H9 (cell line): Measurements from ENCODE around the gene CABYR. TPM values are rescaled to one million over a fixed set of nuclear protein-coding genes. Genes with fewer than 3 reads are reported as not detected.

Source experiments
- DNase-seq: peaks from one replicate; pipeline ENCODE4 v3.0.0-alpha.2; 2017
- H2AFZ ChIP-seq: one replicate; pipeline ENCODE4 v1.6.1; 2013; ENCODE audit warnings: mild to moderate bottlenecking, low read length, control low read depth, moderate library complexity
- H2AK5ac ChIP-seq: 2 replicates; pipeline ENCODE4 v1.6.1; 2013; ENCODE audit warnings: low read length, control low read depth, mixed read lengths; ENCODE audit not compliant: insufficient read length
- H2BK120ac ChIP-seq: one replicate; pipeline ENCODE4 v1.6.1; 2013; ENCODE audit warnings: low read depth, mild to moderate bottlenecking, low read length, control low read depth, inconsistent platforms; ENCODE audit not compliant: poor library complexity, severe bottlenecking
- H2BK12ac ChIP-seq: 2 replicates; pipeline ENCODE4 v1.6.1; 2013; ENCODE audit warnings: low read length, control low read depth, mixed read lengths, low read depth; ENCODE audit not compliant: insufficient read length
- H2BK15ac ChIP-seq: 2 replicates; pipeline ENCODE4 v1.6.1; 2013; ENCODE audit warnings: low read depth, low read length, control low read depth
- H2BK20ac ChIP-seq: one replicate; pipeline ENCODE4 v1.6.1; 2013; ENCODE audit warnings: low read depth, mild to moderate bottlenecking, low read length, control low read depth, inconsistent platforms; ENCODE audit not compliant: poor library complexity, severe bottlenecking
- H2BK5ac ChIP-seq: 2 replicates; pipeline ENCODE4 v1.6.1; 2013; ENCODE audit warnings: low read length, control low read depth, mixed read lengths; ENCODE audit not compliant: insufficient read length
- H3K14ac ChIP-seq: 2 replicates; pipeline ENCODE4 v1.6.1; 2013; ENCODE audit warnings: low read length, control low read depth; ENCODE audit not compliant: insufficient read depth
- H3K18ac ChIP-seq: 2 replicates; pipeline ENCODE4 v1.6.1; 2013; ENCODE audit warnings: low read depth, mild to moderate bottlenecking, mixed read lengths, low read length, control low read depth; ENCODE audit not compliant: insufficient read length
- H3K23ac ChIP-seq: 2 replicates; pipeline ENCODE4 v1.6.1; 2013; ENCODE audit warnings: low read length, control low read depth, mixed read lengths, low read depth; ENCODE audit not compliant: insufficient read length
- H3K23me2 ChIP-seq: 2 replicates; pipeline ENCODE4 v1.6.1; 2013; ENCODE audit warnings: low read depth, mild to moderate bottlenecking, mixed read lengths, low read length, control low read depth; ENCODE audit not compliant: insufficient read length, poor library complexity, severe bottlenecking
- H3K27ac ChIP-seq: 2 replicates; pipeline ENCODE4 v1.5.1; 2013; ENCODE audit warnings: low read length, control low read depth, mixed read lengths, low read depth; ENCODE audit not compliant: insufficient read length
- H3K27me3 ChIP-seq: 2 replicates; pipeline ENCODE4 v1.6.1; 2013; ENCODE audit warnings: low read length, control low read depth, inconsistent platforms; ENCODE audit not compliant: insufficient read depth
- H3K4ac ChIP-seq: 2 replicates; pipeline ENCODE4 v1.6.1; 2013; ENCODE audit warnings: low read depth, mild to moderate bottlenecking, control low read depth, inconsistent platforms, low read length, moderate library complexity
- H3K4me1 ChIP-seq: 2 replicates; pipeline ENCODE4 v1.6.1; 2013; ENCODE audit warnings: low read length, control low read depth, inconsistent platforms; ENCODE audit not compliant: insufficient read depth
- H3K4me2 ChIP-seq: 2 replicates; pipeline ENCODE4 v1.6.1; 2013; ENCODE audit warnings: low read length, control low read depth, mixed read lengths; ENCODE audit not compliant: insufficient read length, insufficient read depth
- H3K56ac ChIP-seq: 2 replicates; pipeline ENCODE4 v1.6.1; 2013; ENCODE audit warnings: low read depth, mild to moderate bottlenecking, mixed read lengths, low read length, control low read depth; ENCODE audit not compliant: insufficient read length
- H3K79me1 ChIP-seq: 2 replicates; pipeline ENCODE4 v1.6.1; 2013; ENCODE audit warnings: low read depth, mild to moderate bottlenecking, moderate library complexity, low read length, control low read depth, inconsistent platforms; ENCODE audit not compliant: insufficient read depth, poor library complexity, severe bottlenecking
- H3K79me2 ChIP-seq: 2 replicates; pipeline ENCODE4 v1.6.1; 2013; ENCODE audit warnings: low read length, control low read depth, inconsistent platforms; ENCODE audit not compliant: insufficient read depth
- H3K9ac ChIP-seq: 2 replicates; pipeline ENCODE4 v1.6.1; 2013; ENCODE audit warnings: low read length, control low read depth, mixed read lengths; ENCODE audit not compliant: insufficient read length; ENCODE audit errors: extremely low read depth
- H3K9me3 ChIP-seq: one replicate; pipeline ENCODE4 v1.6.1; 2013; ENCODE audit warnings: low read depth, low read length, inconsistent platforms; ENCODE audit not compliant: control insufficient read depth
- H3T11ph ChIP-seq: one replicate; pipeline ENCODE4 v1.6.1; 2013; ENCODE audit warnings: mild to moderate bottlenecking, low read length, control low read depth, inconsistent platforms
- H4K20me1 ChIP-seq: one replicate; pipeline ENCODE4 v1.6.1; 2013; ENCODE audit not compliant: control insufficient read depth, insufficient read length, insufficient read depth
- H4K5ac ChIP-seq: 2 replicates; pipeline ENCODE4 v1.6.1; 2013; ENCODE audit warnings: low read depth, mild to moderate bottlenecking, mixed read lengths, low read length, control low read depth; ENCODE audit not compliant: insufficient read length
- H4K8ac ChIP-seq: replicated peaks from 2 replicates; pipeline ENCODE4 v1.6.1; 2013; ENCODE audit warnings: low read length, control low read depth, mixed read lengths, low read depth; ENCODE audit not compliant: insufficient read length
- H4K91ac ChIP-seq: 2 replicates; pipeline ENCODE4 v1.6.1; 2013; ENCODE audit warnings: low read depth, mild to moderate bottlenecking, moderate library complexity, mixed read lengths, low read length, control low read depth; ENCODE audit not compliant: insufficient read length
- H3K27ac Mint-ChIP-seq, 3 experiments: 2 replicates in 2 of 3; 3 replicates in 1 of 3; pipeline ENCODE4 v1.8.0; 2020 to 2021; ENCODE audit warnings: mixed read lengths in 3 of 3, mild to moderate bottlenecking in 1 of 3, moderate library complexity in 1 of 3
- H3K27me3 Mint-ChIP-seq: 2 replicates; pipeline ENCODE4 v1.8.0; 2021; ENCODE audit warnings: low read depth, mild to moderate bottlenecking, moderate library complexity, mixed read lengths
- H3K36me3 Mint-ChIP-seq, 3 experiments: 2 replicates in 2 of 3; 3 replicates in 1 of 3; pipeline ENCODE4 v1.8.0; 2020 to 2021; ENCODE audit warnings: low read depth in 3 of 3, mixed read lengths in 3 of 3; ENCODE audit not compliant: insufficient read depth in 1 of 3
- H3K4me1 Mint-ChIP-seq, 2 experiments: 2 replicates each; pipeline ENCODE4 v1.8.0; 2020; ENCODE audit warnings: mixed read lengths in 2 of 2
- H3K4me3 Mint-ChIP-seq, 2 experiments: 2 replicates in 1 of 2; 3 replicates in 1 of 2; pipeline ENCODE4 v1.8.0; 2020 to 2021; ENCODE audit warnings: mild to moderate bottlenecking in 2 of 2, mixed read lengths in 2 of 2, moderate library complexity in 1 of 2
- H3K9me3 Mint-ChIP-seq, 2 experiments: 2 replicates in 1 of 2; 3 replicates in 1 of 2; pipeline ENCODE4 v1.8.0; 2020; ENCODE audit warnings: mild to moderate bottlenecking in 2 of 2, mixed read lengths in 2 of 2, moderate library complexity in 1 of 2
- WGBS: extraction: QIAGEN DNeasy Blood & Tissue Kit; methylation state at CpG from one replicate; pipeline ENCODE4 v1.1.7; 2013; ENCODE audit warnings: missing lambda C conversion rate, low lambda C conversion rate, mixed read lengths; ENCODE audit not compliant: insufficient read length; ENCODE audit errors: extremely low coverage; 5-methylcytosine and 5-hydroxymethylcytosine counted together
- total RNA-seq: library from RNA; stranded (reverse); gene quantifications from 2 replicates; pipeline ENCODE4 v1.2.1, GENCODE V29; 2021
- TF ChIP-seq, protein P1 (sequence below): fragments of 200-600 bp; sonication (generic); conservative IDR thresholded peaks from 3 replicates; pipeline ENCODE4 v1.8.0; 2021; ENCODE audit warnings: antibody characterized with exemption, mild to moderate bottlenecking

Gene CABYR
- total RNA-seq, 1 experiment from 2014 or later: 13.6 TPM

DNA sequence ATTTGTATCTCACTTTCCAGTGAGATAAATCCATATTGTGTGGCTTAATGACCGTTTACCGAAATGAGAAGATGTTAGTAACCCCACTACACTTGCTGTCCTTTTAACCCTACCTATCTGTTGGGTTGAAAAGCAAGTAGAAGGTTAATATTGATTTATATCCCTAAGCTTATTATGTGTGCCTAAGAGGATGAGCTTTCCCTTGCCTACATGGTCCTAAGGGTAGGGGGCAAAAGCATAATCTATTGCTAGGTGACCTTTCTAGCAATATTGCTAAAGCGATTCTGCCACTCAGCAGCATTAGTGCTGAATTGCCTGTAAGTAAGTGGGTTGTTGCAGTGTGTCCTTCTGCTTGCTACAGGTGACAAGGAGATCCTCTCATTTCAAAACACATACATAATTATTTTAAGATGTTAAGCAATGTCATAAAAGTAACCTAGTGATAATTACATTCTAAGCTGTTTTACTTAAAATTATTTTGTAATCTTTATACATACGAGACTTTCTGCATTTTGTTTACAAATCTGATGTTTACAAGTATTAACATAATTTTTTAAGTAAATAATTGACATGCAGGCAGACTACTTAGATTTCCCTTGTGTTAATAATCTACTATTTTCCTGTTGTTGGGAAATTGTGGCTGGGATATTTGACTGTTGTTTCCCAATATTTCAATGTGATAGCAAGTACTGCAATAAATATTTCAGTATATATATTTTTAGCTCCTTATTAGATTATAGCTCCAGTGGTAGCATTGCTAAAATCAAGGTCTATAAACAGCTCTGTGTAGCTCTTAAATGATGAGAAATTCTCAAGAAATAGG lies 49.1 kb upstream of the CABYR start:
- H3K79me1 ChIP-seq: no peaks in the 10 kb centered on the region
- H3T11ph ChIP-seq: no peak overlapping the region
- no peak overlapping the region for H2BK120ac ChIP-seq
- no peak overlapping the region for H3K23ac ChIP-seq
- H3K4me2 ChIP-seq: no peak overlapping the region
- no peak overlapping the region for H2BK12ac ChIP-seq
- H3K9ac ChIP-seq: no peak overlapping the region
- H3K4me1 Mint-ChIP-seq: no peaks in the 10 kb centered on the region
- H3K27me3 Mint-ChIP-seq: no peaks in the 10 kb centered on the region
- no CpG with 5 or more reads among the region's 4 CpGs for WGBS
- no peak overlapping the region for H2AFZ ChIP-seq
- DNase-seq: no peak
- H3K23me2 ChIP-seq: no peaks in the 10 kb centered on the region
- no peak overlapping the region for H4K5ac ChIP-seq
- H2BK20ac ChIP-seq: no peak overlapping the region
- H3K4ac ChIP-seq: no peak overlapping the region
- no peak overlapping the region for H4K91ac ChIP-seq
- no peak overlapping the region for H2BK5ac ChIP-seq
- H3K27ac Mint-ChIP-seq: no peak overlapping the region
- H3K27me3 ChIP-seq: no peaks in the 10 kb centered on the region
- H3K4me3 Mint-ChIP-seq: no peak overlapping the region
- no peaks in the 10 kb centered on the region for H4K20me1 ChIP-seq
- no peak overlapping the region for H3K18ac ChIP-seq
- no peaks in the 10 kb centered on the region for H3K4me1 ChIP-seq
- no peak overlapping the region for H3K14ac ChIP-seq
- H3K56ac ChIP-seq: no peak overlapping the region
- no peaks in the 10 kb centered on the region for H3K9me3 Mint-ChIP-seq
- H2AK5ac ChIP-seq: no peak overlapping the region
- H3K79me2 ChIP-seq: 0 out of 2 replicates have a peak, but pooled peaks cover 2% of the 10 kb centered on the region
- H3K9me3 ChIP-seq: no peaks in the 10 kb centered on the region
- no peak overlapping the region for H3K27ac ChIP-seq
- no peaks in the 10 kb centered on the region; a peak in 4 of 7 replicates for H3K36me3 Mint-ChIP-seq
- H2BK15ac ChIP-seq: no peak overlapping the region
- TF ChIP-seq, protein P1, sequence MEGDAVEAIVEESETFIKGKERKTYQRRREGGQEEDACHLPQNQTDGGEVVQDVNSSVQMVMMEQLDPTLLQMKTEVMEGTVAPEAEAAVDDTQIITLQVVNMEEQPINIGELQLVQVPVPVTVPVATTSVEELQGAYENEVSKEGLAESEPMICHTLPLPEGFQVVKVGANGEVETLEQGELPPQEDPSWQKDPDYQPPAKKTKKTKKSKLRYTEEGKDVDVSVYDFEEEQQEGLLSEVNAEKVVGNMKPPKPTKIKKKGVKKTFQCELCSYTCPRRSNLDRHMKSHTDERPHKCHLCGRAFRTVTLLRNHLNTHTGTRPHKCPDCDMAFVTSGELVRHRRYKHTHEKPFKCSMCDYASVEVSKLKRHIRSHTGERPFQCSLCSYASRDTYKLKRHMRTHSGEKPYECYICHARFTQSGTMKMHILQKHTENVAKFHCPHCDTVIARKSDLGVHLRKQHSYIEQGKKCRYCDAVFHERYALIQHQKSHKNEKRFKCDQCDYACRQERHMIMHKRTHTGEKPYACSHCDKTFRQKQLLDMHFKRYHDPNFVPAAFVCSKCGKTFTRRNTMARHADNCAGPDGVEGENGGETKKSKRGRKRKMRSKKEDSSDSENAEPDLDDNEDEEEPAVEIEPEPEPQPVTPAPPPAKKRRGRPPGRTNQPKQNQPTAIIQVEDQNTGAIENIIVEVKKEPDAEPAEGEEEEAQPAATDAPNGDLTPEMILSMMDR: no peak
- no peak overlapping the region for H4K8ac ChIP-seq
